DMS53 (cell line): ENCODE measurements around the gene ATP6V0A4.
"Not testable (repeated sequence)": the region's sequence is repeated elsewhere in the genome, so short reads cannot be mapped to it uniquely, and the experiment has no call there.

Experiments
- DNase-seq: peaks from one replicate; lab custom pipeline; 2025; lab: John Stamatoyannopoulos, UW

Gene ATP6V0A4

DNA sequence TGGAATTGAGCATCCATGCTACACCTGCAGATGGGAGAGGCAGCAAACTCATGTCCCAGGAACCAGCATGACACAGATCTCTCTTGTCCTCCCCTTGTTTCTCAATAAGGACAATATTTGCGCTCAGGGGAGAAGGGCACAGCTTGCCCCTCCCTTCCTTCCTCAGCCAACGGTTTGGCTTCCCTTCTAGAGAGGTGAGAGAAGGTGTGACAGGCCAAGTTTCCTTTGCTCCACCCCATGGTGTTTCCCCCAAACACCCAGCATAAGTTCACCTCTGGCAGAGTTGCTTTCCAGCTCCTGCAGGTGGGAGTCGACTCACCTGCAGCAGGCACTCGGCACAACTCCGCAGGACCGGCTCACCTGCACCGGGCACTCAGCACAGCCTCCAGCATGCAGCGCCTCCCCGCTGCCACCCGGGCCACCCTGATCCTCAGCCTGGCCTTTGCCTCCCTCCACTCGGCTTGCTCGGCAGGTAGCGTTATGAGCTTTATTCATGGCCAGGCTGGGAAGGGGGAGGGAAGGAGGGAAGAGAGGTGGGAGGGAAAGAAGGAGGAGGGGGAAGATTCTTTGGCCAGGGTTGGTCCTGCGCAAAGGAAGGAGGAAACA is at the start of gene ATP6V0A4, which contains the start of gene TMEM213:
ATP6V0A4 (minus strand) TSS at position 482 of the 606 bp plus-strand sequence. CDS start 26,949 bp downstream, outside the sequence.
TMEM213 (plus strand) TSS at position 280 of the 606 bp plus-strand sequence; CDS start at position 391, 111 bp downstream.
- peak; percentile 77 for DNase-seq

DNA sequence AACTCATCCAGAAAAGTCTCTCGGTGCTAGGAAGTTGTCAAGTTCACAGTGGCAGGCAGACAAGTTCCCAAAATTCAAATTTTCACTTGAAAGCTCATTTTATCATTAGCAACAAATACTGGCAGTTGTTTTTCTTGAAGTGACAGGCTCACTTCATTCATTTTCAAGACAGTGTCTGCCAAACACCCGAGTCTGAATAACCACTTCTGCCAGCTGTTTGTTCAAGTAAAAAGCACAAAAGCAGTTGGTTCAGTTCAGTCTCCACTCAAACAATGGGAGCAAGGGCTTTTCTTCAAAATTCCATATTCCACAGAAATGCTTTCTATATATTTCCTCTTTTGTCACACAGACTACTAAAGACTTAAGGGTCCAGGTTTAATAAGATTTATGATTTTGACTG is 47.7 kb upstream of the ATP6V0A4 start:
- DNase-seq = no peak

DNA sequence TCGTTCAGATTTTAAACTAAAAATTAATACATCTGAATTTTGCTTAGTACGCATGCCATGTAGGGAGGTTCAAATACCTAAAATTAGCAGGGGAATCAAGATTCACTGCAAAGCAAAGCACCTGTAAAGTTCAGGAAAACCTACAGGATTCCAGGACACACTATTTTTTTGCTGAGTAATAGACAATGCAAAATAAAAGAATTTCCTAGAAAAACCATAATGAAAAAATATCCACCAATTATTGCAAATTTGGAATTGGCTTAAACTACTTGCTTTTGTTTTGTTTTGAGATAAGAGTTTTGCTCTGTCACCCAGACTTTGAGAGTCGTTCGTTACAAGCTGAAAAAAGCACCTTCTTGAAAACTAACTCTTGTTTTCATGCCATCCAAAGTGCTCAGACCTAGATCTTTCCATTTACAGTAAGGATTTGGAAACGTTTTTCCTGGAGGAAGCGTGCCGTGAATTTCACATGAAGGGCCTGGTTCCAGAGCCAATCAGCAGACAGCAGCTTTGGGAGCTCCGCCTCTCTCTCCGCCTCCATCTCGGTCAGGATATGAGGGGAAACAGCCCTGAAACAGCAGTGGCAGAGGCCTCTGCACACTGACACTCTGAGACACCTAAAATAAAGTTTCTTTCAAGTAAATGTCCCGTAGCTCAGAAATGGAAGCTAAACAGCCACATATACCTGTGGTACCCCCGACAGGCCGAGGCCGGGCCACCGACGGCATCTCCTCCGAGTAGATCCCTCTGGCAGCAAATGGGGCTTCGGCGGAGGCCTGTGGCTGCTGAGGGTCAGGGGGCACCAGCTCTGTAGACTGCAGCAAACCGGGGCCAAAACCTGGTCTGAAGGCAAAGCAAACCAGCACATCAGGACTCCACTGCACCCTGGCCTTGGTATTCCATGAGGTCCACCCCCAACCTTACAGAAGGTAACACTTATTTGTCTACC is 45.9 kb upstream of the ATP6V0A4 start:
- DNase-seq = no peak

DNA sequence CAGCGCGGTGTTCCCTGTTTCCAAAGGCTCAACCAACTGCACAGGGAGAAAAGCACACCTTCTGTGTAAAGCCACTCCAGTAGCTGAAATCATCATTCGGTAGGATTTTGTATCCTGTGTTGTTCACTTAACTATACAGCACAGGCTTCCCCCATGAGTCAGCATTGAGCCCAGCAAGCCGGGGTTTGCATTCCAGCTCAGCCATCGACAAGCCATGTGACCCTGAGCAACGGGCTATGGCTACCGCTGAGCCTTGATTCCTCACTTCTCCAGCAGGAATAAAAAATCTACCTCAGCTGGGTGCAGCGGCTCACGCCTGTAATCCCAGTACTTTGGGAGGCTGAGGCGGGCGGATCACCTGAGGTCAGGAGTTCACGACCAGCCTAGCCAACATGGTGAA is 44.1 kb upstream of the ATP6V0A4 start:
- no peak for DNase-seq

DNA sequence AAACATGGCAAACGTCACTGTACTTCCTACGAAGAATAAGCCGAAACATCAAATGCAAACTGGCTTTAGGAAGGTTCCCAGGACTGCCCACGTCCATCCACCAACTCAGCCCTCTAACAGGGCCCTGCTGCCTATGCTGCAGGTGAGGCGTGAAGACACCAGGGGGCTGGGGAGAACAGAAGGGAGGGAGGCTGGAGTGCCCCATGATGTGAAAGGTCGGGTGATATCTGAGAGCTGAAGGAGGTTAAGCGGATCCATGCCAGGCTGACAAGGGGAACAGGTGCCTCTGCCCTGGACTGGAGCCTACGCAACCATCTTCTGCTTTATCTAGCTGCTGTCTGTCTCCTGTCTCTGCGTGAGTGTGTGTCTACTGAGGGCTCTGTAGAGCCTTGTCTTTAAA is 40.2 kb upstream of the ATP6V0A4 start:
- DNase-seq = peak; percentile 94

DNA sequence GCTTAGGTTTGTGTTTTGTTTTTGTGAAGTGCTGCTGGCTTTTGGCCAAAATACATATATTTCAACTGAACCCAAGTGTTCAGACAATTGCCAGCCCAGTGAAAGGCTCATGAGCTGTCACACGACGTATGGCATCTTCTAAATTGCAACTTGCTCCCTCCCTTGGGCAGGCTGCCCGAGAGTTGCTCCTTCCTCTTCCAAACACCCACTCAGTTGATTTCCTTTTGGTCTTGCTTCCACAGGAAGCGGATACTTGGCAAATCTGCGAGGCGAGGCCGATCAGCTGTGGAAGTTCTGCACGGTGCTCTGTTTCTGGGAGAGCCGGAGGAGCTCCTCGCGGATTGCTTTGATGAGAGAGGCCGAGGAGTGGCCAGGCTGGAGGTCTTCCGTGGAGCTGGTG is 39.6 kb upstream of the ATP6V0A4 start:
- peak; percentile 96 for DNase-seq

DNA sequence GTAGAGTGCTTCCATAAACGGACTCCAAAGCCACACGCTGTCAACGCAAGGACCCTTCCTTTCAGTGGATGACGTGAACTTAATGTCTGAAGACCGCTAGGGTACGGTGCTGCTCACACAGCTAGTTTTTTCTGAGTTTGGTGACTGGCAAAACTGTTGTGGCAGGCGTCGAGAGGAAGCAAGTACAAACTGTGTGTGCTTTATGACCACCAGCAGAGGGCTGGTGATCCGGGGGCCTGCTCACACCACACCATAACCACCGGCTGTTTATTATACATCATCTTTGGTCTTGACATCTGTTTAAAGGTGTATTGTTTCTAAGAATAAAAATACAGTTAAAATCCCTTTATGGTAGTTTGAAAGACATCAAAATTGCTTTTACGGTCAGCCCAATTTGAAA is 37.1 kb upstream of the ATP6V0A4 start:
- no peak for DNase-seq

DNA sequence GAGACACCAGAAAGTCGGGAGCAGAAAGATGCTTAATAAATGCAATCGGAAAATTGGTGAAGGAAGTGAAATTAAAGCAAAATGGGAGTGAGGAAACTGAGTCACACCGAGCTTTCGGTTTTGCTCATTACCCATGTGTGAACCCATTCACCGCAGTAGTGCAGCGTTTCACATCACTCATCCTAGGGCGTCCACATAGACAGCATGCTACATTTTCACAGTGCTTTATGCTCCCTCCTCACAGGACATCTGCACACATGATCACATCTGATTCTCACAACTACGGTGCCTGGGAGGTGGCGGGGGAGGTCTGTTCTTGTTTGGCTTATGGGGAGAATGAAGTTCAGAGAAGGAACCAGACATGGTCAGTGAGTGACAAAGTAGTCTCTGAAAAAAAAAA is 36.6 kb upstream of the ATP6V0A4 start:
- no peak for DNase-seq

DNA sequence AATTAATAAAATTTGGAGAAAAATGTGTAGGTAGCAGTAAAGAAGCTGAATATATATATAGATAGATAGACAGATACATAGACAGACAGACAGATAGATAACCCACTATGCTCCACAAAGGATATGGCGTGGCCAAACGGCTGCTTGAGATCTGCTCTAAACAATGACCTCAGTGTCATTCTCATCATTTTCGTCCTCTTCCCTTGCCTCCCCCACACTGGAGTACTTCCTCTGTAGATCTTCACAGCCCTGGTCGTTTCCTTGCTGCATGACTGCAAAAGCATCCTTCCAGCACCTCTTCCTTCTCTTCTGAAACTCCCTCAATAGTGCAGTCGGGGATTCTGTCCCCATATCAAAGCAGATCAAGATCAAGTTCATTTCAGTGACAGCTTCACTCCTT is 35.6 kb upstream of the ATP6V0A4 start:
- DNase-seq = no peak

DNA sequence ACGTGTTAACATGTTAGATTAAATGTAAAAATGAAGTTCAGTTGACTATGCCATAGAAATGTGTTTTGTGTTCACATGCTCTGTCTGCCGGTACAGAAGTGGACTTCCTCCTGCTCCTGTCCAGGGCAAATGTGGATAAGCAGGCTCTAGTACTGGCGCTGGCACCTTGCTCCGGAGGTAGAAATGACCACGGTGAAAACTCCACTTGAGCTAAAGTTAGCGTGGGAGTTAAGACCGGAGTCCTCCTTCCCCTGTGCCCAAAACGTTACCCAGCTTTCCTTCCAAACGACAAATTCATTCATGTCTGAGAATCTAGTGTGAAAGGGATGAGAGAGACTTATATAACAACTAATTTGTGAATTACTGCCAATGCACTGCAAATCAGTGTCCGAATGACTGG is 35.0 kb upstream of the ATP6V0A4 start:
- no peak for DNase-seq

DNA sequence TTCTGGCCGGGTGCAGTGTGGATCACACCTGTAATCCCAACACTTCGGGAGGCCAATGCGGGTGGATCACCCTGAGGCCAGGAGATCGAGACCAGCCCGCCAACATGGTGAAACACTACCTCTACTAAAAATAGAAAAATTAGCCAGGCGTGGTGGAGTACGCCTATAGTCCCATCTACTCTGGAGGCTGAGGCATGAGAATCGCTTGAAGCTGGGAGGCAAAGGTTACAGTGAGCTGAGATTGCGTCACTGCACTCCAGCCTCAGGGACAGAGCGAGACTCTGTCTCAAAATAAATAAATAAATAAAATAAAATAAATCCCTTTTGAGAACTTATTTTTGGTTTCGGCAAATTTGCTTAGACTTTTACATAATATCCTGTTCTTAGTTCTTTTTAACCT is 31.3 kb upstream of the ATP6V0A4 start:
- DNase-seq = no peak

DNA sequence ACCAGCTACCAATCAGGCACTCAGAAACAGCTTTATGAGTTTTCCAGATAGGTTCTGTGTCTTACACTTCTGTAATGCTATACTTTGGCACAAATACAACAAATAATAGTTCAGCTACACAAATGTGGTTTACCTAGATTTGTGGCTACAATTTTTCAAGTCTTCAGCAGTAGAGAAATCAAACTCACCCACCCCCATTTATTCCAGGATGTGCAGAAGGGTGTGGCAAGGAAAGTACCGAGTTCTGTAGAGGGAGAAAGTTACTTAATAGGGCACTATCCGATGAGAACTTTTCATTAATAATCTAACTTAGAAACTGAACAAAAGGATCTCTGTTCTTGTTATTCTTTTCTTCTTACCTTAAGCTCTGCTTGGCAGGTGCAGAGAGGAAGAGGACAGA is 30.3 kb upstream of the ATP6V0A4 start:
- DNase-seq = no peak

DNA sequence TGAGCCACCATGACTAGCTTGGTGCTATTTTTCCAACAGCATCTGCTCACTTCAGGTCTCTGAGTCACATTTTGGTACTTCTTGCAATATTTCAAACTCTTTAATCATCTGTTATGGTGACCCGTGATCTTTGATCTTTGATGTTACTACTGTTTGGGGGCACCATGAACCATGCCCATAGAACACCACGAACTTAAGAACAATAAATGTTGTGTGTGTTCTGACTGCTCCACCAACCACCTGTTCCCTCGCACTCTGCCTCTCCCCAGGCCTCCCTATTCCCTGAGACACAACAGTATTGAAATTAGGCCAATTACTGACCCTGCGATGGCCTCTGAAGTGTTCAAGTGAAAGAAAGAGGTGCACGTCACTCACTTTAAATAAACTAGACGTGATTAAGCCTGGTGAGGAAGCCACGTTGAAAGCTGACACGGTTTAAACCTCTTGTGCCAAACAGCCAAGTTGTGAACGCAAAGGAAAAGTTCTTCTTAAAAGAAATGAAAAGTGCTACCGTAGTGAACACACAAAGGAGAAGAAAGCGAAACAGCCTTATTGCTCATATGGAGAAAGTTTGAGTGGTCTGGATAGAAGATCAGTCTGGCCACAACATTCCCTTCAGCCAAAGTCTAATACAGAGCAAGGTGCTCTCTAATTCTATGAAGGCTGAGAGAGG is 27.2 kb upstream of the ATP6V0A4 start:
- no peak for DNase-seq

DNA sequence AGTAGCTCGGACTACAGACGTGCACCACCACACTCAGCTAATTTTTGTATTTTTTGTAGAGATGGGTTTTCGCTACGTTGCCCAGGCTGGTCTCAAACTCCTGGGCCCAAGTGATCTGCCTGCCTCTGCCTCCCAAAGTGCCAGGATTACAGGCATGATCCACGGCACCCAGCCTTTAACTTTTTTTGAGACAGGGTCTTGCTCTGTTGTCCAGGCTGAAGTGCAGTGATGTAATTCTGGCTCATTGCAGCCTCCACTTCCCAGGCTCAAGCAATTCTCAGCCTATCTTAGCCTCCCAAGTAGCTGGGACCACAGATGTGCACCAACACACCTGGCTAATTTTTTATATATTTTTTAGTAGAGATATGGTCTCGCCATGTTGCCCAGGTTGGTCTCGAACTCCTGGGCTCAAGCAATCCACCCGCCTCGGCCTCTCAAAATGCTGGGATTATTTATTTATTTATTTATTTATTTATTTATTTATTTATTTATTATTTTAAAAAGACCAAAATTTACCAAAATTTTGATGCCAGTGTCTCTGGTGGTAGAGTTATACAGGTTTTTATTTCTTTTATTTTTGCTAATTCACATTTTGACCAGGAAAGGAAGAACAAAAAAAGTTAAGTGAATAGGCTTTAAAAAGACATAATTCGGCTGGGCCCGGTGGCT is 25.0 kb upstream of the ATP6V0A4 start:
- no peak for DNase-seq

DNA sequence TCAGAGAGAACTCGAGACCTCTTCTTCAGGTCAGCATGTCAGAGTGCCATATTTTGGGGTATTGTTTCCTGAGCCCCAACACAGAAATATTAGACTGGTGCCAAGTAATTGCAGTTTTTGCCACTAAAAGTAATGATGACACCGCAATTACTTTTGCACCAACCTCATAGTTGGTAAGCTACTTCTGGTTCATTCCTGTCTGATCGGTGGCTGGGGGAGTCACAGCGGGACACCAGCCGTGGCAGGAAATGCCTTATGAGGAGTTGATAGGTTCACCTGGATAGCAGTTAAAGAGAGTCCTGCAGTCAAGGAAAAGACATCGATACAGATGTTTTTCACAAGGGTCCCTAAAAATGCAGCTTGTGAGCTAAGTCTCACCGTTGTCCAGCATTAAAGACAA is 23.9 kb upstream of the ATP6V0A4 start:
- DNase-seq = no peak

DNA sequence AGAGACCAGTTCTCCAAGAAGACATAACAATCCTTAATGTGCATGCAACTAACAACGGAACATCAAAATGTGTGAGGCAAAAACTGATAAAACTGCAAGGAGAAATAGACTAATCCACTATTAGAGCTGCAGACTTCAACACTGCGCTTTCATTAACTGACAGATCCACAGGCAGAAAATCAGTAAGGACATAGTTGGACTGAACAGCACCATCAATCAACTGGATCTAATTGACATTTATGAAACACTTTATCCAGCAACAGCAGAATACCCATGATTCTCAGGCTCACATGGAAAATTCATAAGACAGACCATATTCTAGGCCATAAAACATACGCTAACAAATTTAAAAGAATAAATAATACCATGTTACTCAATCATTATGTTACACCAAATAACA is 21.6 kb upstream of the ATP6V0A4 start:
- no peak for DNase-seq

DNA sequence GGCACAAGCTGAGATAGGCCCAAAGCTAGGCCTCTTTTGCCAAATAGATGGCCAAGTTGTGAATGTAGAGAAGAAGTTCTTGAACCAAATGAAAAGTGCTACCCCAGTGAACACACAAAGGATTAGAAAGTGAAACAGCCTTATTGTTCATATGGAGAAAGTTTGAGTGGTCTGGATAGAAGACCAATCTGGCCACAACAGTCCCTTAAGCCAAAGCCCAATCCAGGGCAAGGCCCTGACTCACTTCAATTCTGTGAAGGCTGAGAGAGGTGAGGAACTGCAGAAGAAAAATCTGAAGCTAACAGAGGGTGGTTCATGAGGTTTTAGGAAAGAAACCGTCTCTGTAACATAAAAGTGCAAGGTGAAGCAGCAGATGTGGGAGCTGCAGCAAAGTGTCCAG is 18.7 kb upstream of the ATP6V0A4 start:
- no peak for DNase-seq

DNA sequence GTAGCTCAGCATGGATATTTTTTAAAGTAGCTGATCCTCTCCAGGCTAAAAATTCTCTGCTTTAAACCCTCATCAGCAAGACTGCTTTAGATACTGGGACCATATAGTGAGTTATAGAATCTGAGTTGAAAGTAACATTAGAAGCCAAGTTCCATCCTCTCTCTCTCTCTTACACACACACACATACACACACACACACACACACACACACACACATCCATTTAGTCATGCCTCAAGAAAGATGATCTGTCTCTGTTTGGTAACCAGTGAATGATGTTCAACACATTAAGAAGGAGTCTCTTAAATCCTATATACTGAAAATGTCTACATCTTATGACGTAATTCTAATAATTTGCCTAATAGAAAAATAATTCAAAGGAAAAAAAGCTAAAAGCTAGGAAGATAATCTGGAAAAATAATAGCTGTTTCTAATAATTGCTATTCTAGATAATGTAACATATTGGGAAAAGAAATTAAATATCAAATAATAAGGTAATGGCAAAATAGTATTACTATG is 16.9 kb upstream of the ATP6V0A4 start:
- peak; percentile 34 for DNase-seq

DNA sequence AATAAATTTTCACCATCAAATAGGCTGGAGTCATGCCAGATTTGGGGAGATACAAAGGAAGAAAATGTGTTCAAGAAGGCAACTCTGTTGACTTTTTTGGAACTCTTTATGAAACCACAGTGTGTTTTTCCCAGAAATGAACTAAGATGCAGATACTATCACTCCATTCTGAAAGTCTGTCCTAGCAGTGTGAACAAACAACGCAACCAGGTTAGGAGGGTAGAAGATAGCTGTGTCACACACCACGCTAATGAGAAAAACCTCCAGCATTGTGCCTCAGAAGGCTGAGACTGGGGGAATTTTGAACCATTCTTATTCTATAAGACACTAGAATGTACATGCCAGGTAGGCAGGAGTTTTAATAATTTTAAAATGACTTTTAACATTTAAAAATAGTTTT is 15.9 kb upstream of the ATP6V0A4 start:
- DNase-seq = no peak

DNA sequence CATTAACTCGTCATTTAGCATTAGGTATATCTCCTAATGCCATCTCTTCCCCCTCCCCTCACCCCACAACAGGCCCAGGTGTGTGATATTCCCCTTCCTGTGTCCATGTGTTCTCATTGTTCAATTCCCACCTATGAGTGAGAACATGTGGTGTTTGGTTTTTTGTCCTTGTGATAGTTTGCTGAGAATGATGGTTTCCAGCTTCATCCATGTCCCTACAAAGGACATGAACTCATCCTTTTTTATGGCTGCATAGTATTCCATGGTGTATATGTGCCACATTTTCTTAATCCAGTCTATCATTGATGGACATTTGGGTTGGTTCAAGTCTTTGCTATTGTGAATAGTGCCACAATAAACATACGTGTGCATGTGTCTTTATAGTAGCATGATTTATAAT is 13.3 kb upstream of the ATP6V0A4 start:
- DNase-seq = not testable (repeated sequence)

DNA sequence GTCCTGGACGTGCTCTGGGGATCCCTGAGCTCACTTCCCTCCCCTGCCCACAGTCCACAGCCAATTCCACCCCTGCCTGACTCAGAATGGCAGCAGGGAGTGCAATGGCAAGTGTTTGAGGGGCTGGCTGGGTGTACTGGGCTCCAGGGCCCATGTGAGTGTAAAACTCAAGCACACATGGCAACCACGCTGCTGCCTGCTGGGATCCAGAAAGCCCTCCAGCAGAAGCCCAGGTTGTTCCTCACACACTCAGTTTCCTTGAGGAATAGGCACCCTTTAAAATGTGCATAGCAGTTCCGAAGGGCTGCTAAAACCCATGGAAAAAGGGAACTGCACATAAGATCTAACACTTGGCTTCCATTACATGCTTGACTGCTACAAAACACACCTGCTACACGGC is 11.3 kb upstream of the ATP6V0A4 start:
- DNase-seq = no peak

DNA sequence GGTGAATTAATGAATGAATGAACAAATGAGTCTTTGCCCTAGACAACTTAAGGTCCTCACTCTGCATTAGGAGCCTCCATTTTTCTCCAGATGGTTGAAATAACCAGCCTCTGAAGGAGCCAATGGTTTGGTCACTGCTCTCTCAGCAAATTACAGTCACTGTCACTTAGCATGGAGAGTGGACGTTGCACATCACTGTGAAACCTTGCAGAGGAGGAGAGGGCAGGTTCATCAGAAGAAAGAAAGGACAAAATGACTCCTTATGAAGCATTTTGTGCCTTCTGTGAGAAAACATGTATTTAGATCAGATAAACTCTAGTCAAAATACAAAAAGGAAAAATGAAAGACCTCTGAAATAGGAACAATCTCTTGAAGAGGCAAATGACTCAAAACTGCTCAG is 6.6 kb upstream of the ATP6V0A4 start:
- DNase-seq = no peak
